ENCODE results near the gene OR1J2.

Gene OR1J2

GRCh38 chr9:122468735-122469134 is 41.9 kb upstream of the OR1J2 start:
- H3K27ac ChIP-seq (ENCODE audit: low read depth, low read length), result no peak overlapping the region
- H3K23ac ChIP-seq (ENCODE audit: low read length), result no peak overlapping the region
- H2BK5ac ChIP-seq (ENCODE audit: low read depth, low read length, poor library complexity), result no peak overlapping the region
- no peak overlapping the region for H4K8ac ChIP-seq (ENCODE audit: low read depth, low read length)
- no peak overlapping the region for H2AK5ac ChIP-seq (ENCODE audit: low read length)
- H3K9me3 ChIP-seq (ENCODE audit: insufficient read depth, low read depth, low read length), result peaks cover 9% of the 10 kb centered on the region
- no peaks in the 10 kb centered on the region for H3K27me3 ChIP-seq (ENCODE audit: insufficient read depth, low read length)
- H3K36me3 ChIP-seq (ENCODE audit: control insufficient read depth in 1 of 2, insufficient read depth in 2 of 2, low read length in 2 of 2), result no peaks in the 10 kb centered on the region
- no CpG with 5 or more reads among the region's 4 CpGs for WGBS (ENCODE audit: extremely low coverage, insufficient coverage, insufficient read length)
- no peaks in the 10 kb centered on the region for H3K4me1 ChIP-seq (ENCODE audit: control insufficient read depth in 1 of 2, insufficient read depth in 2 of 2, low read length in 2 of 2)
- peak; percentile 42 to 68 for DNase-seq
- no peak overlapping the region for H3K4me2 ChIP-seq (ENCODE audit: low read length)
- H4K12ac ChIP-seq (ENCODE audit: low read depth, low read length), result no peak overlapping the region
- H3K14ac ChIP-seq (ENCODE audit: low read length), result no peak overlapping the region
- no peak overlapping the region for H3K18ac ChIP-seq (ENCODE audit: low read length)
- no peaks in the 10 kb centered on the region for H3K79me2 ChIP-seq (ENCODE audit: control insufficient read depth, insufficient read depth, low read length, poor library complexity)
- no peak overlapping the region for H2BK12ac ChIP-seq (ENCODE audit: low read length)
- H3K4me3 ChIP-seq (ENCODE audit: low read depth, low read length), result no peak overlapping the region
- H4K91ac ChIP-seq (ENCODE audit: low read depth, low read length), result no peak overlapping the region
- no peak overlapping the region for H2BK120ac ChIP-seq (ENCODE audit: insufficient read depth, low read length, poor library complexity)
- H3K9ac ChIP-seq (ENCODE audit: low read length), result no peak overlapping the region
- no peak overlapping the region for H2AFZ ChIP-seq (ENCODE audit: insufficient read depth, low read length, poor library complexity)
- no peaks in the 10 kb centered on the region for H3K79me1 ChIP-seq (ENCODE audit: low read length)
- no peak overlapping the region for H3K4ac ChIP-seq (ENCODE audit: low read depth, low read length)

GRCh38 chr9:122474561-122474960 is 36.0 kb upstream of the OR1J2 start:
- H2AK5ac ChIP-seq (ENCODE audit: low read length), result no peak overlapping the region
- no peak overlapping the region for H3K4me3 ChIP-seq (ENCODE audit: low read depth, low read length)
- H3K9ac ChIP-seq (ENCODE audit: low read length), result no peak overlapping the region
- no peak overlapping the region for H3K18ac ChIP-seq (ENCODE audit: low read length)
- H2AFZ ChIP-seq (ENCODE audit: insufficient read depth, low read length, poor library complexity), result no peak overlapping the region
- H3K9me3 ChIP-seq (ENCODE audit: insufficient read depth, low read depth, low read length), result peaks cover 14% of the 10 kb centered on the region
- no peaks in the 10 kb centered on the region for H3K36me3 ChIP-seq (ENCODE audit: control insufficient read depth in 1 of 2, insufficient read depth in 2 of 2, low read length in 2 of 2)
- no peak overlapping the region for H3K14ac ChIP-seq (ENCODE audit: low read length)
- H3K23ac ChIP-seq (ENCODE audit: low read length), result no peak overlapping the region
- no peak for DNase-seq
- H4K91ac ChIP-seq (ENCODE audit: low read depth, low read length), result no peak overlapping the region
- H4K12ac ChIP-seq (ENCODE audit: low read depth, low read length), result no peak overlapping the region
- no peaks in the 10 kb centered on the region for H3K27me3 ChIP-seq (ENCODE audit: insufficient read depth, low read length)
- H3K4me1 ChIP-seq (ENCODE audit: control insufficient read depth in 1 of 2, insufficient read depth in 2 of 2, low read length in 2 of 2), result no peaks in the 10 kb centered on the region
- no peaks in the 10 kb centered on the region for H3K79me1 ChIP-seq (ENCODE audit: low read length)
- no peak overlapping the region for H2BK5ac ChIP-seq (ENCODE audit: low read depth, low read length, poor library complexity)
- no peak overlapping the region for H3K4ac ChIP-seq (ENCODE audit: low read depth, low read length)
- H4K8ac ChIP-seq (ENCODE audit: low read depth, low read length), result no peak overlapping the region
- no peak overlapping the region for H2BK12ac ChIP-seq (ENCODE audit: low read length)
- H3K27ac ChIP-seq (ENCODE audit: low read depth, low read length), result no peak overlapping the region
- H3K79me2 ChIP-seq (ENCODE audit: control insufficient read depth, insufficient read depth, low read length, poor library complexity), result no peaks in the 10 kb centered on the region
- no peak overlapping the region for H3K4me2 ChIP-seq (ENCODE audit: low read length)
- no peak overlapping the region for H2BK120ac ChIP-seq (ENCODE audit: insufficient read depth, low read length, poor library complexity)
- WGBS (ENCODE audit: extremely low coverage, insufficient coverage, insufficient read length), result no CpG with 5 or more reads among the region's 3 CpGs

GRCh38 chr9:122475717-122476116 is 34.9 kb upstream of the OR1J2 start:
- Histone ChIP-seq H2AFZ (ENCODE audit: insufficient read depth, low read length, poor library complexity) (no peak overlapping the region), H3K36me3 (ENCODE audit: control insufficient read depth in 1 of 2, insufficient read depth in 2 of 2, low read length in 2 of 2) (no peaks in the 10 kb centered on the region), H3K18ac (ENCODE audit: low read length) (no peak overlapping the region), H3K27ac (ENCODE audit: low read depth, low read length) (no peak overlapping the region), H3K14ac (ENCODE audit: low read length) (no peak overlapping the region), H3K27me3 (ENCODE audit: insufficient read depth, low read length) (no peaks in the 10 kb centered on the region), H3K4ac (ENCODE audit: low read depth, low read length) (no peak overlapping the region), H2BK12ac (ENCODE audit: low read length) (no peak overlapping the region), H3K79me1 (ENCODE audit: low read length) (no peaks in the 10 kb centered on the region), H3K4me2 (ENCODE audit: low read length) (no peak overlapping the region), H4K12ac (ENCODE audit: low read depth, low read length) (no peak overlapping the region), H2BK5ac (ENCODE audit: low read depth, low read length, poor library complexity) (no peak overlapping the region), H3K4me1 (ENCODE audit: control insufficient read depth in 1 of 2, insufficient read depth in 2 of 2, low read length in 2 of 2) (no peaks in the 10 kb centered on the region), H3K9me3 (ENCODE audit: insufficient read depth, low read depth, low read length) (peaks cover 8% of the 10 kb centered on the region), H3K9ac (ENCODE audit: low read length) (no peak overlapping the region), H3K23ac (ENCODE audit: low read length) (no peak overlapping the region), H3K79me2 (ENCODE audit: control insufficient read depth, insufficient read depth, low read length, poor library complexity) (no peaks in the 10 kb centered on the region), H4K8ac (ENCODE audit: low read depth, low read length) (no peak overlapping the region), H4K91ac (ENCODE audit: low read depth, low read length) (no peak overlapping the region), H3K4me3 (ENCODE audit: low read depth, low read length) (no peak overlapping the region), H2BK120ac (ENCODE audit: insufficient read depth, low read length, poor library complexity) (no peak overlapping the region), H2AK5ac (ENCODE audit: low read length) (no peak overlapping the region)
- WGBS (ENCODE audit: extremely low coverage, insufficient coverage, insufficient read length), result no CpG with 5 or more reads among the region's 2 CpGs
- DNase-seq, result no peak

- Histone ChIP-seq H3K9ac (ENCODE audit: low read length) (no peak overlapping the region), H3K27ac (ENCODE audit: low read depth, low read length) (no peak overlapping the region)
- DNase-seq, result peak; percentile 77 to 86
Measured at GRCh38 chr9:122477346-122477745, 33.3 kb upstream of the OR1J2 start.

More at GRCh38 chr9:122477346-122477745, 33.3 kb upstream of the OR1J2 start:
- no peaks in the 10 kb centered on the region for H3K79me2 ChIP-seq (ENCODE audit: control insufficient read depth, insufficient read depth, low read length, poor library complexity)
- H2BK5ac ChIP-seq (ENCODE audit: low read depth, low read length, poor library complexity), result no peak overlapping the region
- H3K4me1 ChIP-seq (ENCODE audit: control insufficient read depth in 1 of 2, insufficient read depth in 2 of 2, low read length in 2 of 2), result no peaks in the 10 kb centered on the region
- no peaks in the 10 kb centered on the region for H3K36me3 ChIP-seq (ENCODE audit: control insufficient read depth in 1 of 2, insufficient read depth in 2 of 2, low read length in 2 of 2)
- no peak overlapping the region for H4K8ac ChIP-seq (ENCODE audit: low read depth, low read length)
- H3K27me3 ChIP-seq (ENCODE audit: insufficient read depth, low read length), result no peaks in the 10 kb centered on the region
- no peak overlapping the region for H4K12ac ChIP-seq (ENCODE audit: low read depth, low read length)
- H2AFZ ChIP-seq (ENCODE audit: insufficient read depth, low read length, poor library complexity), result no peak overlapping the region
- H3K18ac ChIP-seq (ENCODE audit: low read length), result no peak overlapping the region
- no peak overlapping the region for H4K91ac ChIP-seq (ENCODE audit: low read depth, low read length)
- no peak overlapping the region for H3K14ac ChIP-seq (ENCODE audit: low read length)
- peaks cover 8% of the 10 kb centered on the region for H3K9me3 ChIP-seq (ENCODE audit: insufficient read depth, low read depth, low read length)
- no peak overlapping the region for H2BK12ac ChIP-seq (ENCODE audit: low read length)
- H3K79me1 ChIP-seq (ENCODE audit: low read length), result no peaks in the 10 kb centered on the region
- H2BK120ac ChIP-seq (ENCODE audit: insufficient read depth, low read length, poor library complexity), result no peak overlapping the region
- no CpG with 5 or more reads among the region's 3 CpGs for WGBS (ENCODE audit: extremely low coverage, insufficient coverage, insufficient read length)
- no peak overlapping the region for H3K4ac ChIP-seq (ENCODE audit: low read depth, low read length)
- no peak overlapping the region for H3K4me2 ChIP-seq (ENCODE audit: low read length)
- H3K4me3 ChIP-seq (ENCODE audit: low read depth, low read length), result peak overlapping the region; percentile 43
- no peak overlapping the region for H2AK5ac ChIP-seq (ENCODE audit: low read length)
- H3K23ac ChIP-seq (ENCODE audit: low read length), result no peak overlapping the region

Measured in trophoblast cell (in vitro differentiated cells and primary cell).